GM04503 (cell line): Measurements from ENCODE around the gene MTERF2.

Experiments
- DNase-seq: peaks from one replicate; pipeline ENCODE4 v3.0.0-alpha.2; 2012; ENCODE audit warnings: low read depth

MTERF2 gene

GRCh38 chr12:106994579-106995220 lies 7.8 kb upstream of the MTERF2 start:
- peak; percentile 55 for DNase-seq

GRCh38 chr12:106987846-106988245 lies 900 bp upstream of the MTERF2 start:
- DNase-seq, result no peak

GRCh38 chr12:106986135-106986534 lies 811 bp downstream of the MTERF2 start:
- DNase-seq, result no peak

- no peak for DNase-seq
These were observed 1.5 kb downstream of the MTERF2 start for GRCh38 chr12:106985479-106985878.

- DNase-seq, result no peak
These were observed 2.3 kb downstream of the MTERF2 start for GRCh38 chr12:106984588-106985137.

- no peak for DNase-seq
These were observed 4.7 kb downstream of the MTERF2 start for GRCh38 chr12:106982229-106982628.

- DNase-seq, result no peak
These were observed 5.2 kb downstream of the MTERF2 start for GRCh38 chr12:106981788-106982187.

GRCh38 chr12:106980944-106981343 lies 6.0 kb downstream of the MTERF2 start:
- no peak for DNase-seq

- no peak for DNase-seq
These were observed 8.7 kb downstream of the MTERF2 start for GRCh38 chr12:106978035-106978800.

GRCh38 chr12:106976668-106977067 lies 10.3 kb downstream of the MTERF2 start:
- DNase-seq, result no peak

- no peak for DNase-seq
These were observed 10.8 kb downstream of the MTERF2 start for GRCh38 chr12:106975993-106976658.

GRCh38 chr12:106975098-106975497 lies 11.8 kb downstream of the MTERF2 start:
- no peak for DNase-seq

- no peak for DNase-seq
These were observed 12.4 kb downstream of the MTERF2 start for GRCh38 chr12:106974511-106974910.

- DNase-seq, result no peak
These were observed 13.4 kb downstream of the MTERF2 start for GRCh38 chr12:106973545-106973944.

GRCh38 chr12:106971065-106971464 lies 15.9 kb downstream of the MTERF2 start:
- no peak for DNase-seq

GRCh38 chr12:106964526-106964925 lies 22.4 kb downstream of the MTERF2 start:
- DNase-seq, result no peak

GRCh38 chr12:106962286-106962685 lies 24.7 kb downstream of the MTERF2 start:
- no peak for DNase-seq

GRCh38 chr12:106960443-106960842 lies 26.5 kb downstream of the MTERF2 start:
- no peak for DNase-seq

- no peak for DNase-seq
These were observed 29.4 kb downstream of the MTERF2 start for GRCh38 chr12:106957583-106957982.

GRCh38 chr12:106956048-106956578 lies 30.8 kb downstream of the MTERF2 start:
- DNase-seq, result no peak

GRCh38 chr12:106955377-106956047 lies 31.4 kb downstream of the MTERF2 start, which contains the start of gene TMEM263:
Gene TMEM263 (plus strand): TSS chr12:106955907. CDS start chr12:106967117, 11,210 bp downstream.
- peak; percentile 67 for DNase-seq
